Nephron (organoid): ENCODE data around the gene AXDND1.

Experiments
- H3K27ac Mint-ChIP-seq, 3 experiments: 2 replicates each; pipeline ENCODE4 v1.8.0; 2020; ENCODE audit warnings: mixed read lengths in 3 of 3, mild to moderate bottlenecking in 2 of 3, moderate library complexity in 1 of 3
- H3K27me3 Mint-ChIP-seq: 2 replicates; pipeline ENCODE4 v1.8.0; 2021; ENCODE audit warnings: low read depth, mild to moderate bottlenecking, moderate library complexity, mixed read lengths
- H3K36me3 Mint-ChIP-seq: 2 replicates; pipeline ENCODE4 v1.8.0; 2020; ENCODE audit warnings: low read depth, mixed read lengths
- H3K4me1 Mint-ChIP-seq: 2 replicates; pipeline ENCODE4 v1.8.0; 2020; ENCODE audit warnings: mixed read lengths
- H3K4me3 Mint-ChIP-seq, 3 experiments: 2 replicates each; pipeline ENCODE4 v1.8.0; 2020; ENCODE audit warnings: mild to moderate bottlenecking in 3 of 3, mixed read lengths in 3 of 3, moderate library complexity in 2 of 3
- H3K9me3 Mint-ChIP-seq: 2 replicates; pipeline ENCODE4 v1.8.0; 2020; ENCODE audit warnings: mixed read lengths
- TF ChIP-seq, protein P1 (sequence below), 3 experiments: fragments of 200-600 bp; sonication (generic); IDR thresholded peaks; one replicate each; pipeline ENCODE4 v1.5.0; 2021; ENCODE audit warnings: antibody characterized with exemption in 3 of 3; ENCODE audit not compliant: unreplicated experiment in 3 of 3

Gene AXDND1

DNA sequence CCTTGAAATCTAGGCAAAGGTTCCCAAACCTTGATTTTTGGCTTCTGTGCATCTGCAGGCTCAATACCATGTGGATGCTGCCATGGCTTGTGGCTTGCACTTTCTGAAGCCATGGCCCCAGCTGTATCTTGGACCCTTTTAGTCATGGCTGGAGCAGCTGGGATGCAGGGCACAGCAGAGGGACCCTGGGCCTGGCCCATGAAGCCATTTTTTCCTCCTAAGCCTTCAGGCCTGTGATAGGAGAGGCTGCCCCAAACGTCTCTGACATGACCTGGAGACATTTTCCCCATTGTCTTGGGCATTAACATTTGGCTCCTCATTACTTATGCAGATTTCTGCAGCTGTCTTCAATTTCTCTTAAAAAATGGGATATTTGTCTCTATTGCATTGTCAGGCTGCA, 112.6 kb downstream of the AXDND1 start:
- Mint-ChIP-seq H3K27ac (no peak overlapping the region), H3K4me1 (no peaks in the 10 kb centered on the region), H3K4me3 (no peak overlapping the region), H3K36me3 (peaks cover 33% of the 10 kb centered on the region), H3K27me3 (no peaks in the 10 kb centered on the region), H3K9me3 (peaks cover 54% of the 10 kb centered on the region)
- TF ChIP-seq, protein P1, sequence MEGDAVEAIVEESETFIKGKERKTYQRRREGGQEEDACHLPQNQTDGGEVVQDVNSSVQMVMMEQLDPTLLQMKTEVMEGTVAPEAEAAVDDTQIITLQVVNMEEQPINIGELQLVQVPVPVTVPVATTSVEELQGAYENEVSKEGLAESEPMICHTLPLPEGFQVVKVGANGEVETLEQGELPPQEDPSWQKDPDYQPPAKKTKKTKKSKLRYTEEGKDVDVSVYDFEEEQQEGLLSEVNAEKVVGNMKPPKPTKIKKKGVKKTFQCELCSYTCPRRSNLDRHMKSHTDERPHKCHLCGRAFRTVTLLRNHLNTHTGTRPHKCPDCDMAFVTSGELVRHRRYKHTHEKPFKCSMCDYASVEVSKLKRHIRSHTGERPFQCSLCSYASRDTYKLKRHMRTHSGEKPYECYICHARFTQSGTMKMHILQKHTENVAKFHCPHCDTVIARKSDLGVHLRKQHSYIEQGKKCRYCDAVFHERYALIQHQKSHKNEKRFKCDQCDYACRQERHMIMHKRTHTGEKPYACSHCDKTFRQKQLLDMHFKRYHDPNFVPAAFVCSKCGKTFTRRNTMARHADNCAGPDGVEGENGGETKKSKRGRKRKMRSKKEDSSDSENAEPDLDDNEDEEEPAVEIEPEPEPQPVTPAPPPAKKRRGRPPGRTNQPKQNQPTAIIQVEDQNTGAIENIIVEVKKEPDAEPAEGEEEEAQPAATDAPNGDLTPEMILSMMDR (IDR thresholded peaks at IDR 0.05; ENCODE audit: unreplicated experiment in 3 of 3), result no peak

DNA sequence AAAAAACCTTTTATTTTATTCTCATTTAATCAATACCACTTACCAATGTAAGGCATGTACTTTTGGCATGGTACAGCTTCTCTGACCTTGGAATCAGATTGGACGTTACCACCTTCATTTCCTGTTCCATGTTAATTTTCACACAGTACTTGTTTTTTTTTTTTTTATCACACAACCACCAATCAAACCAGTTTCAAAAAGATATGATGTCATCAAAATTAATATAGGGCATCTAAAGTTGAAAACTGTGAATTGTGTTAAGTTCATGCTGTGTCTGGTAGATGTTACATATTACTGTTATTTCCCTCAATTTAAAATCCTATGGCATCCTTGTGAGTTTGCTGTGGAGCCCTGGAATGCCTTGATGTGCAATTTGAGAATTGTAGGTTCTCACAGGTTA, 124.8 kb downstream of the AXDND1 start:
- H3K4me1 Mint-ChIP-seq, result no peaks in the 10 kb centered on the region
- TF ChIP-seq, protein P1 (IDR thresholded peaks at IDR 0.05; ENCODE audit: unreplicated experiment in 3 of 3), result no peak
- no peak overlapping the region for H3K4me3 Mint-ChIP-seq
- H3K9me3 Mint-ChIP-seq, result peaks cover 3% of the 10 kb centered on the region
- no peak overlapping the region for H3K27ac Mint-ChIP-seq
- H3K36me3 Mint-ChIP-seq, result peaks cover 3% of the 10 kb centered on the region
- no peaks in the 10 kb centered on the region for H3K27me3 Mint-ChIP-seq

GRCh38 chr1:179493323-179493722, 127.6 kb downstream of the AXDND1 start:
- no peaks in the 10 kb centered on the region for H3K27me3 Mint-ChIP-seq
- TF ChIP-seq, protein P1 (IDR thresholded peaks at IDR 0.05; ENCODE audit: unreplicated experiment in 3 of 3), result no peak
- H3K4me1 Mint-ChIP-seq, result no peaks in the 10 kb centered on the region
- no peaks in the 10 kb centered on the region for H3K9me3 Mint-ChIP-seq
- H3K27ac Mint-ChIP-seq, result no peak overlapping the region
- no peaks in the 10 kb centered on the region for H3K36me3 Mint-ChIP-seq
- H3K4me3 Mint-ChIP-seq, result no peak overlapping the region

DNA sequence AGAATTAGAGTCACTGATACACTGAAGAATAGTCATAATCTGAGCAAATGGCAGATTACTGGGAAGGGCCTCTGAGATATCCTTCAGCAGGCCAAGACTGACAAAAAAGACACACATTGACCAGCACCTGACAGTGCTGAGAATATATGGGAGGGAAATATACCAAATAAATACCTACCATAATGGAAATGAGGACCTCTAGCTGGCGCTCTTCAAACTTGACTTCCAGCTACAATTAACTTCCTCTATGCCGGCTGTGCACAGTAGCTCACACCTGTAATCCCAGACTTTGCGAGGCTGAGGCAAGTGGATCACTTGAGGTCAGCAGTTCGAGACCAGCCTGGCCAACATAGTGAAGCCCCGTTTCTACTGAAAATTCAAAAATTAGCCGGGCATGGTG, 140.4 kb downstream of the AXDND1 start:
- TF ChIP-seq, protein P1 (IDR thresholded peaks at IDR 0.05; ENCODE audit: unreplicated experiment in 3 of 3), result no peak
- H3K4me1 Mint-ChIP-seq, result no peaks in the 10 kb centered on the region
- no peak overlapping the region for H3K27ac Mint-ChIP-seq
- no peaks in the 10 kb centered on the region for H3K36me3 Mint-ChIP-seq
- H3K27me3 Mint-ChIP-seq, result no peaks in the 10 kb centered on the region
- no peak overlapping the region for H3K4me3 Mint-ChIP-seq
- no peaks in the 10 kb centered on the region for H3K9me3 Mint-ChIP-seq

GRCh38 chr1:179509384-179509783, 143.6 kb downstream of the AXDND1 start:
- H3K36me3 Mint-ChIP-seq, result no peaks in the 10 kb centered on the region
- TF ChIP-seq, protein P1 (IDR thresholded peaks at IDR 0.05; ENCODE audit: unreplicated experiment in 3 of 3), result no peak
- peaks cover 9% of the 10 kb centered on the region for H3K9me3 Mint-ChIP-seq
- no peaks in the 10 kb centered on the region for H3K27me3 Mint-ChIP-seq
- H3K27ac Mint-ChIP-seq, result no peak overlapping the region
- H3K4me3 Mint-ChIP-seq, result no peak overlapping the region
- no peaks in the 10 kb centered on the region for H3K4me1 Mint-ChIP-seq

DNA sequence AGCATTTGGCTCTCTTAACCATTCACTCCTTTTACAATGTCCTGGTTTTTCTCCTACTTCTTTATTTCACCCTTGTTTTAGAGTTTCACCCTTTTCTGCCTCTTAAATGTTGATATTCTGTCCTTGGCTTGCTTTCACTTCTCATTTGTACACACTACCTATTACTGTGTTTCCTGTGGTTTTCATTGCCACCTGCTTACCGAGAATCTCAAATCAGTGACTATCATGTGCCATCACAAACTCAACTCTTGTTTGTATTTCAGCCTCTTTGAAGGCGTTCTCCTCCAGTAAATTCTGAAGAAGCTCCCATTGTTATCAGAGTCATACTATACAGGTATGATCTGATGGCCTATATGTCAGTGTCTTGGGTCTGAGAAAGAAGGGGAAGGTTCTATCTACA, 144.3 kb downstream of the AXDND1 start:
- Mint-ChIP-seq H3K9me3 (peaks cover 9% of the 10 kb centered on the region), H3K36me3 (no peaks in the 10 kb centered on the region), H3K4me1 (no peaks in the 10 kb centered on the region), H3K27ac (no peak overlapping the region), H3K27me3 (no peaks in the 10 kb centered on the region), H3K4me3 (no peak overlapping the region)
- TF ChIP-seq, protein P1 (IDR thresholded peaks at IDR 0.05; ENCODE audit: unreplicated experiment in 3 of 3), result no peak
